ENCODE measurements around the gene FCRLB. TPM values are rescaled to one million over a fixed set of nuclear protein-coding genes. Genes with fewer than 3 reads are reported as not detected.
"Not testable (repeated sequence)": the region's sequence is repeated elsewhere in the genome, so short reads cannot be mapped to it uniquely, and the experiment has no call there.

Gene FCRLB, protein sequence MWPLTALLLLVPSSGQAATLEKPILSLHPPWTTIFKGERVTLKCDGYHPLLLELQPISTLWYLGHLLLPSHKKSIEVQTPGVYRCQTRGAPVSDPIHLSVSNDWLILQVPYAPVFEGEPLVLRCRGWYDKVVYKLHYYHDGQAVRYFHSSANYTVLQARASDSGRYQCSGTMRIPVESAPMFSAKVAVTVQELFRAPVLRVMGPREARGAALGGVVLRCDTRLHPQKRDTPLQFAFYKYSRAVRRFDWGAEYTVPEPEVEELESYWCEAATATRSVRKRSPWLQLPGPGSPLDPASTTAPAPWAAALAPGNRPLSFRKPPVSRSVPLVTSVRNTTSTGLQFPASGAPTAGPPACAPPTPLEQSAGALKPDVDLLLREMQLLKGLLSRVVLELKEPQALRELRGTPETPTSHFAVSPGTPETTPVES
- polyA plus RNA-seq (2012; ENCODE audit: insufficient read depth, insufficient read length, low read depth): 0.73 TPM

DNA sequence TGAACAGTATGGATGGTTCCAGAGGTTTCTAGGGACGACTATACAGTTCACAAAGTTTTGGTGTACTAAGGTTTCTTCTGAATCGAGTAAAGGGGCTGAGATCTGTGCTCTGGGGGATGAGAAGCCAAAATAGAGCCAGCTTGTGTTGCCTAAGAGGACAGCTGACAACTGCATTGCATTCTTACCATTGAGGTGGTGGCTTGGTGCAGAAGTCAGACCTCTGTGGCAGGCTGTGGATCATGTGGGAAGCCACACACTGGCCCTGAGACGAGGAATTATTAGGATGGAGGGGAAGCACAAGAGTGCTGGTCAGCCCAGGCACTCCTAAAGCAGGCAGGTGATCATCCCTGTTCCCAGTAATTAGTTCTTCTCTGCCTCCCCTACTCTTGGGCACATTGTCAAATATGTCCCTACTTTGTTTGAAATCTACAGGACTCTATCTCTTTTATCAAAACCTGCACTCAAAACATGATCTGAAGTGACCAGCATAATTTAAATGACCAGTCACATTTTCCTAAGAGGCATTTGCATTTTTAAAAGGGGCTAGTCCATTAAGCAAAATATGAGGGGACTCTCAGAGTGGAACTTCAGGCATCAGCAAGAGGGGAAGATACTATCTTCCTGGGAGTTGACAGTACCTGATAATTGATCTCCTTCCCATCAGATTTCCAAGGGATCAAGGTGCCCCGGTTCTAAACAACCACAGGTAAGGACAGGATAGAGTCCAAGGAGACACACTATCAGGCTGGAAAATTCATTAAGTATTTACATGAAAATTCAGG is at the start of gene FCRLB:
Gene FCRLB, plus strand, starts transcription at position 589 of the 782 bp plus-strand sequence. CDS start 1,129 bp downstream, outside the sequence.
- Histone ChIP-seq H3K9me3 (no peaks in the 10 kb centered on the region), H3K36me3 (no peaks in the 10 kb centered on the region), H3K27me3 (peaks cover 14% of the 10 kb centered on the region), H3K4me3 (ENCODE audit: low read depth, low read length) (no peak within 1 kb of the TSS), H3K4me1 (no peaks in the 10 kb centered on the region)
- TF ChIP-seq, protein P1, sequence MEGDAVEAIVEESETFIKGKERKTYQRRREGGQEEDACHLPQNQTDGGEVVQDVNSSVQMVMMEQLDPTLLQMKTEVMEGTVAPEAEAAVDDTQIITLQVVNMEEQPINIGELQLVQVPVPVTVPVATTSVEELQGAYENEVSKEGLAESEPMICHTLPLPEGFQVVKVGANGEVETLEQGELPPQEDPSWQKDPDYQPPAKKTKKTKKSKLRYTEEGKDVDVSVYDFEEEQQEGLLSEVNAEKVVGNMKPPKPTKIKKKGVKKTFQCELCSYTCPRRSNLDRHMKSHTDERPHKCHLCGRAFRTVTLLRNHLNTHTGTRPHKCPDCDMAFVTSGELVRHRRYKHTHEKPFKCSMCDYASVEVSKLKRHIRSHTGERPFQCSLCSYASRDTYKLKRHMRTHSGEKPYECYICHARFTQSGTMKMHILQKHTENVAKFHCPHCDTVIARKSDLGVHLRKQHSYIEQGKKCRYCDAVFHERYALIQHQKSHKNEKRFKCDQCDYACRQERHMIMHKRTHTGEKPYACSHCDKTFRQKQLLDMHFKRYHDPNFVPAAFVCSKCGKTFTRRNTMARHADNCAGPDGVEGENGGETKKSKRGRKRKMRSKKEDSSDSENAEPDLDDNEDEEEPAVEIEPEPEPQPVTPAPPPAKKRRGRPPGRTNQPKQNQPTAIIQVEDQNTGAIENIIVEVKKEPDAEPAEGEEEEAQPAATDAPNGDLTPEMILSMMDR (IDR thresholded peaks at IDR 0.05; ENCODE audit: low read depth, low read length): no peak
- no peak for DNase-seq

DNA sequence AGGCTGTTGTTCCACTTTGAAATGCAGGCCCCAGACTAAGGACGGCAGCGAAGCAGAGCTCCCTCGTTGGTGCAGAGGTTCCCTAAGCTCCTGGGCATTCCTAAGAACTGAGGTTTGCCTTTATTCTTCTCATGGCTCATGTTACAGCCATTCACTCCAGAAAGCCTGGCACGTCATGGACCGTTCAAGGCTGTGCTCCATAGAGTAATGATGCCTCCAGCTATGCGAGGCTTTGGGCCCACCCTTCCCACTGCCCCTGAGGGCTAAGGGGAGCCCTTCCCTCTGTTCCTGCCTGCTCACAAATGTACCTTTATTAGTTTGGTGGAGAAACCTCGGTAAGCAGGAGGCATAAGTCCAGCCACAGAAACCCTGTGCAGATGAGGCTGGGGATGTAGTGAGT is 47.9 kb upstream of the FCRLB start:
- H3K27me3 ChIP-seq; H3K4me1 ChIP-seq; H3K4me3 ChIP-seq (ENCODE audit: low read depth, low read length); H3K36me3 ChIP-seq; H3K9me3 ChIP-seq; DNase-seq: not testable (repeated sequence)

DNA sequence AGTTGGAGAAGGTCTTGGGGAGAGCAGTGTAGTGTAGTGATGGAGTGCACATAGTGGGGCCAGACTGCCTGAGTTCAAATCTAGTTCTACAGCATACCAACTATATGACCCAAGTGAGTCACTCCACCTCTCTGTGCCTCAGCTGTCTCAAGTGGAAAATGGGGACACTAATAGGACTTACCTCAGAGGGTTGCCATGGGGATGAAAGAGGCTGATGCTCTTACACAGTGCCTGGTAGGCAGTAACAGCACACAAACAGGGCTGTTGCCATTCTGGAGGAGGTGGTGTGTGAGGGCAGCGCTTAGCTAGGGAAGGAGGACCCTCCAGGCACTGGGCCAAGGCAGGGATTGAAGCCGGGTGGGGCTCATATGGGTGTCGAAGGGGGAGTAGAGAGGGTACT is 46.9 kb upstream of the FCRLB start:
- DNase-seq; H3K4me1 ChIP-seq; H3K36me3 ChIP-seq; H3K4me3 ChIP-seq (ENCODE audit: low read depth, low read length); H3K27me3 ChIP-seq; H3K9me3 ChIP-seq: not testable (repeated sequence)

DNA sequence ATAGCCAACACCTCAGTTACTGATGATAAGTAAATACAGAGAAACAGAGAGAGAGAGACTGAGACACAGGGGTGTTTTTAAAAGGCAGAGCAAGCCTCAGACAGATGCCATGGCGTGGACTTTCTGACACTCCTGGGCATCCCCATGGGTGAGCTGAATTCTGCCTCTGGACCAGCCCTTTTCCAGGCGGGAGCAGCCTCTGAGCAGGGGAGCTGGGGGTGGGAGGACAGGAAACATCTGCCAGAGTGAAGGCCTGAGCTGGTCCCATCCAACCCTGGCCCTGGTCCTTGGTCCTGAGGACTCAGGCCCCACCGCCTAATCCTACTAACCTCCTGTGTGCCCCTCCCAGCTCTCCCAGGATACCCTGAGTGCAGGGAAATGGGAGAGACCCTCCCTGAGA is 46.4 kb upstream of the FCRLB start:
- not testable (repeated sequence) for H3K27me3 ChIP-seq; H3K4me1 ChIP-seq; H3K9me3 ChIP-seq; DNase-seq; H3K4me3 ChIP-seq (ENCODE audit: low read depth, low read length); H3K36me3 ChIP-seq

DNA sequence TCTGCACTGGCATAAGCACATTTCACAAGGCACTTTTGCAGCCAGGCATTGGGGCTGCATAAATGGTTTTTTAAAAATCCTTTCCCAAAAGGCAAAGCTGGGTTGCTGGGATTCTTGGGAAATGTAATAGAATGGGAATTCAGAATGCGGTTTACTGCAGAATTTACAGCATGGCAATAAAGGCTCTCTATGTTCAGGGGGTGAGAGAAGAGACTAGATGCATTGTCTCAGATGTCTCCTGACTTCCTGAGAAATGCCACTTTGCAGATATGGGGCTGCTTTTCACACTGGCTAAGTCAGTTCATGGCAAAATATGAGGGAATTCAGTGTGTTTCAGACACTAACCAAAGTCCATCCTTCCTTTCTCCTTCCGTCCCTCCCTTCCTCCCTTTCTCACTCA is 44.9 kb upstream of the FCRLB start:
- Histone ChIP-seq H3K9me3 (no peaks in the 10 kb centered on the region), H3K36me3 (no peaks in the 10 kb centered on the region), H3K4me1 (no peaks in the 10 kb centered on the region), H3K4me3 (ENCODE audit: low read depth, low read length) (no peak overlapping the region), H3K27me3 (peaks cover 18% of the 10 kb centered on the region)
- DNase-seq: no peak
- TF ChIP-seq, protein P1 (IDR thresholded peaks at IDR 0.05; ENCODE audit: low read depth, low read length): no peak

DNA sequence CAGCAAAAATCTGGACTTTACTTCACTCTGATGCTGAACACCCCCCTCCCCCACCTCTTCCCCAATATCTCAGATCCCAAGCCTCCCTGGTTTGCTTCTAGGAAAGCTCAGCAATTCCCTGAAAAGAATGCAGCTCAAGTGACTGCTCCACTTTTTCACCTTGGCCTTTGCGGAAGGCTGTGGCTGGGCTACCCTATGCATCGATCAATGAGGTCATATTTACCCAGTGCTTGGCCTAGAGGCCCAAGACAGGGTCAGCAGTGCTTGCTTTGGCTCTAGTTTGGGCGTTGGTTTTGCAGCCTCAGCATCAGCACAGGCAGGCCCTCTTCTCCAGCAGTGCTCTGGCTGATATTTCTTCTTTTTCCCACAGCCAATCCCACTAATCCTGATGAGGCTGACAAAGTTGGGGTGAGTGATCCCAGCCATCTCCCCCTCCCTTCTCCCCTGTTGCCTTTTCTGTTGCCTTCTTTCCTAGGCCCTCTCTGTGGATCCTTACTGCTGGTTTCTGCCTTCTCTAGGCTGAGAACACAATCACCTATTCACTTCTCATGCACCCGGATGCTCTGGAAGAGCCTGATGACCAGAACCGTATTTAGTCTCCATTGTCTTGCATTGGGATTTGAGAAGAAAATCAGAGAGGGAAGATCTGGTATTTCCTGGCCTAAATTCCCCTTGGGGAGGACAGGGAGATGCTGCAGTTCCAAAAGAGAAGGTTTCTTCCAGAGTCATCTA is 44.2 kb upstream of the FCRLB start:
- no peak overlapping the region for H3K4me3 ChIP-seq (ENCODE audit: low read depth, low read length)
- H3K4me1 ChIP-seq: no peaks in the 10 kb centered on the region
- H3K9me3 ChIP-seq: no peaks in the 10 kb centered on the region
- peaks cover 25% of the 10 kb centered on the region for H3K27me3 ChIP-seq
- TF ChIP-seq, protein P1 (IDR thresholded peaks at IDR 0.05; ENCODE audit: low read depth, low read length): no peak
- no peaks in the 10 kb centered on the region for H3K36me3 ChIP-seq
- DNase-seq: no peak

DNA sequence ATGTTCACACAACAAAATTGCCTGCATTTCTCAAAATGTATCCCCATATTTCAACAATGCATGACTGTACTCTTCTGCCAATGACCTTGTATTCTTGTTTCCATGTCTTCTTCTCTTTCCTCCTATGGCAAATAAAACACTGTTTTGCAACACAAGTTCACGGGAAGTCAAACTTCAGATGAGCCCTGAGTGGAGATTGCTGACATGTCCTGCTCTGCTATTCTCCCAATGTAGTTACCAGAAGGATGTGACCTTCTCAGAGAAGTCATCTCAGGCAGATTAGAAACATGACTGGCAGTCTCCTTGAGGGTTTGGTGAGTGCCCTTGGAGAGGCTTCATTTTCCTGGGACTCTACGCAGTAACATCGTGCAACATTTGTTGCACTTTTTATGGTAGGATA is 42.8 kb upstream of the FCRLB start:
- DNase-seq: no peak
- Histone ChIP-seq H3K27me3 (peaks cover 36% of the 10 kb centered on the region), H3K36me3 (no peaks in the 10 kb centered on the region), H3K4me1 (no peaks in the 10 kb centered on the region), H3K9me3 (no peaks in the 10 kb centered on the region), H3K4me3 (ENCODE audit: low read depth, low read length) (no peak overlapping the region)
- TF ChIP-seq, protein P1 (IDR thresholded peaks at IDR 0.05; ENCODE audit: low read depth, low read length): no peak
